ENCODE data around the gene RAPGEF1. TPM values are rescaled to one million over a fixed set of nuclear protein-coding genes. Genes with fewer than 3 reads are reported as not detected.

The RAPGEF1 gene
- total RNA-seq, 4 donors from 2014 or later: 32.0 to 57.3 (median 38.9) TPM

- no peaks in the 10 kb centered on the region for H3K9me3 ChIP-seq
- no peak for TF ChIP-seq CTCF (IDR thresholded peaks at IDR 0.05)
- TF ChIP-seq EP300 (IDR thresholded peaks at IDR 0.05): peak in 1 of 2 donors; percentile 60
- no peak for TF ChIP-seq POLR2A (IDR thresholded peaks at IDR 0.05)
- no peaks in the 10 kb centered on the region for H3K27me3 ChIP-seq
- peaks cover 2 to 97% (median 35%) of the 10 kb centered on the region in 3 donors for H3K36me3 ChIP-seq
- H3K4me3 ChIP-seq: no peak overlapping the region
- no peaks in the 10 kb centered on the region for H3K4me1 ChIP-seq
- 59 to 80% methylated on average over 12 to 17 of the region's 17 CpGs for WGBS, 2 donors
- H3K27ac ChIP-seq: peak overlapping the region in 2 of 4 donors; percentile 51 to 55
- peak; percentile 19 to 26 for DNase-seq (ENCODE audit: low spot score in 2 of 2)
Measured at GRCh38 chr9:131598121-131598520, 141.8 kb downstream of the RAPGEF1 start.

- Histone ChIP-seq H3K4me1 (no peaks in the 10 kb centered on the region), H3K27ac (peak overlapping the region in 2 of 4 donors; percentile 51 to 55), H3K36me3 (peaks cover 2 to 97% (median 29%) of the 10 kb centered on the region in 3 donors), H3K4me3 (no peak overlapping the region), H3K9me3 (no peaks in the 10 kb centered on the region), H3K27me3 (no peaks in the 10 kb centered on the region)
- WGBS, 2 donors: 82 to 97% methylated on average over 7 of the region's 7 CpGs
- no peak for TF ChIP-seq POLR2A (IDR thresholded peaks at IDR 0.05)
- no peak for TF ChIP-seq EP300 (IDR thresholded peaks at IDR 0.05)
- TF ChIP-seq CTCF (IDR thresholded peaks at IDR 0.05): no peak
- DNase-seq (ENCODE audit: low spot score in 2 of 2): no peak
Measured at GRCh38 chr9:131597246-131597645, 142.6 kb downstream of the RAPGEF1 start.

GRCh38 chr9:131596430-131596743 is 143.5 kb downstream of the RAPGEF1 start:
- TF ChIP-seq POLR2A (IDR thresholded peaks at IDR 0.05) (no peak), EP300 (IDR thresholded peaks at IDR 0.05) (no peak), CTCF (IDR thresholded peaks at IDR 0.05) (no peak)
- 93 to 100% methylated on average over 3 to 4 of the region's 4 CpGs for WGBS, 2 donors
- Histone ChIP-seq H3K9me3 (no peaks in the 10 kb centered on the region), H3K27me3 (no peaks in the 10 kb centered on the region), H3K27ac (peak overlapping the region in 1 of 4 donors; percentile 37), H3K4me1 (peaks cover 0 to 2% (median 0%) of the 10 kb centered on the region in 4 donors), H3K36me3 (peaks cover 0 to 97% (median 21%) of the 10 kb centered on the region in 3 donors), H3K4me3 (no peak overlapping the region)
- no peak for DNase-seq (ENCODE audit: low spot score in 2 of 2)

GRCh38 chr9:131595696-131596429 is 144.0 kb downstream of the RAPGEF1 start:
- TF ChIP-seq CTCF (IDR thresholded peaks at IDR 0.05) (no peak), POLR2A (IDR thresholded peaks at IDR 0.05) (no peak), EP300 (IDR thresholded peaks at IDR 0.05) (no peak)
- 90% methylated on average over 16 to 20 of the region's 20 CpGs for WGBS, 2 donors
- Histone ChIP-seq H3K27me3 (no peaks in the 10 kb centered on the region), H3K4me1 (peaks cover 0 to 4% (median 0%) of the 10 kb centered on the region in 4 donors), H3K9me3 (no peaks in the 10 kb centered on the region), H3K27ac (no peak overlapping the region), H3K36me3 (peaks cover 0 to 96% (median 18%) of the 10 kb centered on the region in 3 donors), H3K4me3 (no peak overlapping the region)
- no peak for DNase-seq (ENCODE audit: low spot score in 2 of 2)

GRCh38 chr9:131594906-131595665 is 144.8 kb downstream of the RAPGEF1 start:
- peaks cover 0 to 96% (median 18%) of the 10 kb centered on the region in 3 donors for H3K36me3 ChIP-seq
- no peak overlapping the region for H3K4me3 ChIP-seq
- peaks cover 0 to 4% (median 0%) of the 10 kb centered on the region in 4 donors for H3K4me1 ChIP-seq
- TF ChIP-seq POLR2A (IDR thresholded peaks at IDR 0.05): no peak
- no peak for TF ChIP-seq EP300 (IDR thresholded peaks at IDR 0.05)
- no peak for TF ChIP-seq CTCF (IDR thresholded peaks at IDR 0.05)
- WGBS, 2 donors: 81 to 83% methylated on average over 17 to 20 of the region's 20 CpGs
- H3K27ac ChIP-seq: no peak overlapping the region
- no peaks in the 10 kb centered on the region for H3K27me3 ChIP-seq
- no peak for DNase-seq (ENCODE audit: low spot score in 2 of 2)
- no peaks in the 10 kb centered on the region for H3K9me3 ChIP-seq

Measured in tibial nerve (tissue), 4 donors.